NCI-H2029 treated with DMSO at 0.1 percent for 48 hours (cell line): Measurements from ENCODE around the gene ERC2.

Experiments used
- DNase-seq: peaks from one replicate; lab custom pipeline; 2025; lab: John Stamatoyannopoulos, UW

The ERC2 gene

GRCh38 chr3:56189536-56189935 lies 278.7 kb downstream of the ERC2 start:
- DNase-seq: no peak

DNA sequence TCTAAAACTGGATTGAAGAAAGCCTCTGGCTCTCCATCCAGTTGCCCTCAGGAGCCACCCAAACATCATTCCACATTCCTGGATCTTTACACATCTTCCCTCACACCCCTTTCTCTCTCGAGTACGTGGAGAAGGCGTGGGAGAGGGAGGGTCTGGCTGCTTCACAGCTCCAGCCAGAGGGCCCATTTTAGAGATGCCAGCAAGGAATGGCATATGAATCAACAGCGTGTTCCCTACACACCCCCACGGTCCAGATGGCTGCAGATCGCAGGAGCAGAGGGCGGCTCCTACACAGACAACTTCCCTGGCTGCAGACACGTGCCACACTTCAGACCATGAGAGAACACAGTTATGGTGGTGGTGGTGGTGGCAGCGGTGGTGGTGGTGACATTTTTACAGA lies 280.1 kb downstream of the ERC2 start:
- no peak for DNase-seq

GRCh38 chr3:56187051-56187450 lies 281.2 kb downstream of the ERC2 start:
- DNase-seq: no peak

DNA sequence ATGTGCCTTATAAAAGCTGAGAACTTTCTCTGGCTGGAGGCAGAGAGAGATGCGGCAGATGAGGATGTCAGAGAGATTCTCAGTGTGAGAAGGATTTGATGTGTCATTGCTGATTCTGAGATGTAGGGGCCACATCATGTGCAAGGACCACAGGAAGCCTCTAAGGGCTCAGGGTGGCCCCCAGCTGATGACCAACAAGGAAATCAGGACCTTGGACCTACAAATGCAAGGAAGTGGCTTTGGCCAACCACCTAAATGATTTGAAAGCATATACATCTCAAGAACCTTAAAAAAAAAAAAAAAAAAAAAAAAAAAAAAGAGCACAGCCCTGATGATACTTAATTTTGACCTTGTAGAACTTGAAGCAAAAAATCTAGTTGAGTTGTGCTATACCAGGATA lies 282.4 kb downstream of the ERC2 start:
- no peak for DNase-seq

- no peak for DNase-seq
Observed at GRCh38 chr3:56183529-56183928, 284.7 kb downstream of the ERC2 start.

DNA sequence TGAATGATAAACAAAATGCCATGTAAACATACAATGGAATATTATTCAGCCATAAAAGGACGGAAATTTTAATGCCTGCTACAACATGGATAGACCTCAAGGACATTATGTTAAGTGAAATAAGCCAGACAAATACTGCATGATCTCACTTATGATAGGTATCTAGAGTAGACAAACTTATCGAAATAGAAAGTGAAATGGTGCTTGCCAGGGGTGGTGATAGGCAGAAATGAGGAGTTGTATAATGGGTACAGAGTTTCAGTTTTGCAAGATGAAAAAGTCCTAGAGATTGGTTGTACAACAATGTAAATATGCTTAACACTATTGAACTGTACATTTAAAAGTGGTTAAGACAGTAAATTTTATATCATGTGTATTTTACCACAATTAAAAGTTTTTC lies 287.8 kb downstream of the ERC2 start:
- no peak for DNase-seq

- no peak for DNase-seq
Observed at GRCh38 chr3:56173601-56174000, 294.7 kb downstream of the ERC2 start.

GRCh38 chr3:56164436-56164835 lies 303.8 kb downstream of the ERC2 start:
- DNase-seq: no peak

- no peak for DNase-seq
Observed at GRCh38 chr3:56157693-56158362, 310.4 kb downstream of the ERC2 start.

- DNase-seq: no peak
Observed at GRCh38 chr3:56154297-56154696, 314.0 kb downstream of the ERC2 start.

DNA sequence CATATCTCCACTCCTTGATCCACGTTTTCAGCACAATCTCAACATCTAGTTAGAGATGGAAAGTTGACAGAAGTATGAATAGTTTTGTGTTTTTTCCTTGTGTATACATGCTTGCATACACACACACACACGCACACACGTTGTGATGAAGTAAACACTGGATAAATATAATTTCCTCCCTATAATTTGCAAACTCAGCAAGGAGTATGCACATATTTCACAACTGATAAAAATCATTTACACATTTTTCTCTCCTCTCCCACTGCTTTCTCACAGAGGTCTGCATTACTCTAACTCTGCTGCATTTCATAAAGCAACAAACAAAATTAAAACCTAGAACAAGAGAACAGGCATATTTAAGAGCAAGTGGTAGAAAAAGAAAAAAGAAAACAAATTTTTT lies 320.9 kb downstream of the ERC2 start:
- DNase-seq: no peak

- no peak for DNase-seq
Observed at GRCh38 chr3:56145410-56145809, 322.9 kb downstream of the ERC2 start.

DNA sequence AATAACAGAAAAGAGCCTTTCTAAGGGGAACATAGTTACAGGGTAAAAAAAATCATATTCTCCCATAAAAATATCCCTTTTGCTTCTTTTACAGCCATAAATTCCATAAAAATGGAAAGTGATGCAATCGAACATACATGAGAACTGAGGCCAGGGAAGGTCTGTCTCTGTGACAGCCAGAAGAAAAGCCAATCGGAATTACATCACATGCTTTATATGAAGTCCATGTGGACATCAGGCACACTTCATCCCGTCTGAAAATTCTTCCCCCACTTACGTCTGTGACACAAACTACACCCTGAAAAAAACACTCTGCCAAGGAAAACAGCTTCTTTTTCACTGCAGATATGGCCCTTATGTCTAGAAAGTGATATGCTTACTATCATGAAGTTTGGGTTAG lies 323.5 kb downstream of the ERC2 start:
- no peak for DNase-seq

DNA sequence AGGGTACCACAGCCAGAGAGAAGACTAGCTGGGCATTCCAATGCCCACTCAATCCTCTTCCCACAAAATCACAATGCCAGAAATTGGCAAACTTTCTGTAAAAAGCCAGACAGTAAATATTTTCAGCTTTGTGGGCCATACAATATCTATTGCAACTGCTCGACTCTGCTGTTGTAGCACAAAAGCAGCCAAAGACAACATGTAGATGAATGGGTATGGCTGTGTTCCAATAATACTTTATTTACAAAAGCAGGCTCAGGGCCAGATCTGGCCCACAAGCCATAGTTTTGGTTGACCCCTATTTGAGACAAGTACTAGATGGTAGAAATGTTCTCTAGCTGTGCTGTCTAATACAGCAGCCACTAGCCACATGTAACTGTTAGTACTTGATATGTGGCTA lies 330.9 kb downstream of the ERC2 start:
- peak; percentile 34 for DNase-seq

DNA sequence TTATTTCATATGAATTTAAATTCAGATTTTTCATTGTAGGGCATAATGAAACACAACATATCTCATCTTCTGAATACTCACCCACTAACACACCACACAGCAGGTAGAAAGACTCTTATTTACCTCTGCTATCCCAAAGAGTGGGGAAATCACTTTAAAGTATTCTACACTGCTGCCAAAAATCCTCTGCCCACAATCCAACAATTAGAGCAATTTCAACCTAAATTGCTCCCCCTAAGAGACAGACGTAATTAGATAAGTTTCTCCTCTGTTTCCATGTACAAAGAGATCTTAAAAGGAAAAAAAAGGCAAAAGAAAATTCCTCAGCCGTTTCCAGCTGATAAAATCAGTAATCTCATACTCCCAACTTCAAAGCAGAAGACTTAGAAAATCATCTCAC lies 331.8 kb downstream of the ERC2 start:
- DNase-seq: no peak

DNA sequence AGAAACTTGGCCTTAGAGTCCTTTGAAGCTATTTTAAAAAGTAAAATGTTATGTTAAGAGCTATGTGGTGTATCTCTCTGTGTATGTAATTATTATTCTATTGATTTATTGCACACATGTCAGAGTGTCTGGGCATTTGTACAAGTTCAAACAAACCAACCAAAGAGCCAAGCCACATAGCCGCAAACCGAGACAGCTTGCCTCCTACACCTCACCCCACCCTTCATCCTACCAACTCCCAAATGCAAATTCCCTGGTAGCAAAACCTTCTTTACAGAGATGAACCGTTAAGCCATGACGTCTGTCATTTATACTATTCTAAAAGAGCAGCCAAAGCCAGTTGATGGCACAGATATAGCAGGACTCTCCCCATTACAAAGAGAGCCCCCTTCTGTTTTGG lies 332.3 kb downstream of the ERC2 start:
- DNase-seq: no peak

GRCh38 chr3:56133423-56133822 lies 334.8 kb downstream of the ERC2 start:
- DNase-seq: no peak

DNA sequence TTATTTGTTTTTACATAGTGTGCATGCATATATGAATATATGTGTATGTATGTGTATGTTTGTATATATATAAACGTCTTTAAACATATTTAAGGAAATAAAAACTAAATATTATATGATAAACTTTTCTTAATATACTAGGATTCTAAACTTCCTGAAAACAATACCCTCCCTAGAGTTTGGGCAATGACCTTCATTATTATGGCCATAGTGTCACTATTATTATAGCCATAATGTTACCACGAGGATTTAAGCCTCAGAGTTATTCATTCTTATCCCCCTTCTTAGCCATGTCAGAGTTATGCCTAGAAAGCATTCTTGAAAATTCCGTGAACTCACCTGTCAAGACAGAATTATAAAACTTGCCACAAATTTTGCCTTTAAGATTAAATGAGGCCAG lies 335.5 kb downstream of the ERC2 start:
- DNase-seq: no peak

DNA sequence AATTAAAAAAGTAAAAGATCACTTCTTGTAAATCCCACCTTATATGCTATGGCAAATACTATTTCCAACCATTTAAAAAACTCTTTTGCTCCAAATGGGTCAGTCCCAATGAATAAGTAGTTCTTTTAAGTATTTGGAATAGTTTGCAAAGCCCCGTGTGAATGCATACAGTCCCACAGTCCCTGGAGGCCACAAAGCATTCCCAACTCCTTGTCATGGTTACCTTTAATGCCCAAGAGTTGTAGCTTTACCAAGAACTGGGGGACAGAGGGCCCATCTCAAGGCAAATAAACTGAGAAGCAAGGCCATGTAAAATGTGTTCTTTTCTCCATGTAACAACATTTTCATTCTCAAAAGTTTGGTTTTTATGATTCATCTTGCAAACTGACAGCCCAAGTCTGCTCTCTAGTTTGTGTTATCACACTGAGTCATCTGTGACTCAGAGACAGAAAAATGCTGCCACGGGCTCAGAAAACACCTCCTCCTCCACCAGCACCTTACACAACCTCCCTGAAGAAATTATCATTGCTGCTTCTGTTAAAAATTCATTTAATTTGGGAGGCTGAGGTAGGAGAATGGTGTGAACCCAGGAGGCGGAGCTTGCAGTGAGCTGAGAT lies 336.2 kb downstream of the ERC2 start:
- DNase-seq: no peak

DNA sequence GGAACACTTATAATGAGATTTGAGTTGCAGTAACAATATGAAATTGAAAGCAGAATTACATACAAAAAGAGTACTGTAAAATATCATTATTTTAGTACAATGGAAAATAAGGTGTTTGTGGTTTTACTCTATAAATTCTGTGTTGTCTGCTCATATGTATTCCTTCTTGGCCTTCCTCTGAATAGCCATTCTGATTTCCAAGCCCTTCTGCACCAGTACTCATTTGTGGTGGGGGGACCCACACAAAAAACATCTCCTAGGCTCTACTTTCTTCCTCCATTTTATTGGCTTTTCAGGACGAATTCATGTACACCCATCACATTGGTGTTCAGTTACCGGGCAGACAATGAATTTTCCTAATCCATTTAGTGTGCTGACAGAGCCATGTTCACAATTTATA lies 338.2 kb downstream of the ERC2 start:
- DNase-seq: no peak

DNA sequence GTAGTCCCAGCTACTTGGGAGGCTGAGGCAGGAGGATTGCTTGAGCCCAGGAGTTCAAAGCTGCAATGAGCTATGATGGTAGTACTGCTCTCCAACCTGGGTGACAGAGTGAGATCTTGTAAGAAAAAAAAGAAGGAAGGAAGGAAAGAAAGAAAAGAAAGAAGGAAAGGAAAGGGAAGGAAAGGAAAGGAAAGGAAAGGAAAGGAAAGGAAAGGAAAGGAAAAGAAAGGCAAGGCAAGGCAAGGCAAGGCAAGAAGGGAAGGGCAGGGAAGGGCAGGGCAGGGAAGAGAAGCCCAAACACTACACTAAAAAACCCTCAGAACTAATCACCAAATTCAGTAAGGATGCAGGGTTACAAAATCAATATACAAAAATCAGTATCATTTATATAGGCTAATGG lies 341.6 kb downstream of the ERC2 start:
- no peak for DNase-seq

- no peak for DNase-seq
Observed at GRCh38 chr3:56125358-56126005, 342.8 kb downstream of the ERC2 start.

DNA sequence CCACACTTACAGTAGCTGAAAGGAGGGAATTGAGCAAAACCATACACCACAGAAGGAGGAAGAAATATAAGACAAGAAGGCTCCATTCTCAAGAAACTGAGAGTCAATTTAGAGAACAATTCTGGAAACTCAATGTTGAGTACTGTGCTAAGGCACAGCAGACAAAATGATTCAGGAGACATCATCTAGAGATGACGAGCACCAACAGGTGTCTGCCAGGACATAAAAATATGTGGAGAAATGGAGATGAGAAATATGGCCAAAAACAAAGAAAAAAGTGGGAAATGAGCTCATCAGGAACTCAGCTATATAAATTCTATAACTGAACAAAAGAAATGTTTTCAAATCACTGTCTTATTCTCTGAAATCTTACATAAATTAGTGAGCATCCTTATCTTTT lies 343.7 kb downstream of the ERC2 start:
- no peak for DNase-seq

DNA sequence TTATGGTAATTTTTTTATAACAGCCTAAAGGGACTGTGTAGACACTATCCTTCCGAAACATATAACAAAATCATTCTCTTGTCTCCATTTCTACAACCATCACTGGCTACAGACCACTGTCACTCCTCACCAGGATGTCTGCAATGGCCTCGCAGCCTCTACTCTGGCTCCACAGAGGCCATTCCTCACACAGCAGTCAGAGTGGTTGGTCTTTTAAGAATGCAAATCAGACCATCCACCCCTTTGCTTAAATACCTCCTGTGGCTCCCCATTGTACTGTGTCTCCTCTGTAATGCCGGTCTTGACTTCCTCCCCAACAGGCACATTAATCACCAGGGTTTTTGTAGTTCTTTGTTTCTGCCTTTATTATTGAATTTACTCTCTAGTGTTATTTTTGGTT lies 344.8 kb downstream of the ERC2 start:
- DNase-seq: no peak
